SJCRH30 (cell line): ENCODE measurements around the gene KCNF1. TPM values are rescaled to one million over a fixed set of nuclear protein-coding genes. Genes with fewer than 3 reads are reported as not detected.

Source experiments
- DNase-seq, 2 experiments: peaks; one replicate each; pipeline ENCODE4 v3.0.0-alpha.2; 2015 to 2020
- H3K27ac ChIP-seq: fragments of 250-450 bp; sonication (Bioruptor Pico); 2 replicates; pipeline ENCODE4 v1.5.1; 2020; ENCODE audit warnings: mild to moderate bottlenecking, moderate library complexity
- H3K27me3 ChIP-seq: fragments of 250-450 bp; sonication (Bioruptor Pico); 2 replicates; pipeline ENCODE4 v1.5.1; 2020; ENCODE audit warnings: mild to moderate bottlenecking, moderate library complexity
- H3K36me3 ChIP-seq: fragments of 250-450 bp; sonication (Bioruptor Pico); 2 replicates; pipeline ENCODE4 v1.5.1; 2020; ENCODE audit warnings: mild to moderate bottlenecking, moderate library complexity
- H3K4me1 ChIP-seq: fragments of 250-450 bp; sonication (Bioruptor Pico); 2 replicates; pipeline ENCODE4 v1.5.1; 2020; ENCODE audit warnings: mild to moderate bottlenecking, moderate library complexity
- H3K4me3 ChIP-seq: fragments of 250-450 bp; sonication (Bioruptor Pico); 2 replicates; pipeline ENCODE4 v1.5.1; 2020; ENCODE audit warnings: mild to moderate bottlenecking, moderate library complexity
- H3K9me3 ChIP-seq: fragments of 250-450 bp; sonication (Bioruptor Pico); replicated peaks from 2 replicates; pipeline ENCODE4 v1.5.1; 2020; ENCODE audit warnings: mild to moderate bottlenecking, moderate library complexity
- total RNA-seq: library from RNA; depleted of rRNA; stranded (reverse); fragments of >200 nt; shearing (Covaris generic); gene quantifications from 2 replicates; pipeline ENCODE4 v1.2.3, GENCODE V29; 2014

The KCNF1 gene
- total RNA-seq, 1 experiment from 2014 or later = 0.42 TPM

DNA sequence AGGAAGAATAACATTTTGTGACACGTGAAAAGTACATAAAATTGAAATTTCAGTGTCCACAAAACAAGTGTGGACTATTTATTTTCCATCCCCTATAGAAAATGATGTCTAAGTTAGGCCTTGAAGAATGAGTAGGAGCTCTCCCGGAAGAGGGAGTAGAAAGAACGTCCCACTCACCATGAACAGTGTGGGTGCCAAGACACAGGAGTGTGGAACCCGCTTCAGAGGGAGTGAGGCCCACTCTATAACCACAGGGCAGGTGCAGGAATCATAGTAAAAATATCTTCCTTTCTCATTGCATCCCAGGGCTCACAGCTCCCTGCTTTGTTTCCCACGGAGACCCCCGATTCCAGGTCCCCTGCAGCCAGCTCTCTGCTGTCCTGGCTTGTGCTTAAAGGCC lies 5.2 kb downstream of the KCNF1 start:
- Histone ChIP-seq H3K27ac (no peak overlapping the region), H3K4me1 (no peaks in the 10 kb centered on the region), H3K27me3 (no peaks in the 10 kb centered on the region), H3K9me3 (no peaks in the 10 kb centered on the region), H3K36me3 (no peaks in the 10 kb centered on the region), H3K4me3 (no peak overlapping the region)
- no peak for DNase-seq

DNA sequence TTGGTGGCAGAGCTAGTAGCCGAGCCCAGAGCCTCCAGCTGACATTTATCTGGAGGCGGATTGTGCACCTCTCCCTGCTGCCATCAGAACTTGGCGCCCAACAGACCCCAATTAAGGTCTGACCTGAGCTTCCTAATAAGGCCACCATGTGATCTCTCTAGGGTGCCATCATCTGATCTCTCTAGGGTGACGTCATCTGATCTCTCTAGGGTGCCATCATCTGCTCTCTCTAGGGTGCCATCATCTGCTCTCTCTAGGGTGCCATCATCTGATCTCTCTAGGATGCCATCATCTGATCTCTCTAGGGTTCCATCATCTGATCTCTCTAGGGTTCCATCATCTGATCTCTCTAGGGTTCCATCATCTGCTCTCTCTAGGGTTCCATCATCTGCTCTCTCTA lies 6.2 kb downstream of the KCNF1 start:
- Histone ChIP-seq H3K4me3 (no peak overlapping the region), H3K36me3 (no peaks in the 10 kb centered on the region), H3K9me3 (no peaks in the 10 kb centered on the region), H3K27me3 (0 out of 2 replicates have a peak, but pooled peaks cover 1% of the 10 kb centered on the region), H3K4me1 (no peaks in the 10 kb centered on the region), H3K27ac (no peak overlapping the region)
- DNase-seq = no peak

DNA sequence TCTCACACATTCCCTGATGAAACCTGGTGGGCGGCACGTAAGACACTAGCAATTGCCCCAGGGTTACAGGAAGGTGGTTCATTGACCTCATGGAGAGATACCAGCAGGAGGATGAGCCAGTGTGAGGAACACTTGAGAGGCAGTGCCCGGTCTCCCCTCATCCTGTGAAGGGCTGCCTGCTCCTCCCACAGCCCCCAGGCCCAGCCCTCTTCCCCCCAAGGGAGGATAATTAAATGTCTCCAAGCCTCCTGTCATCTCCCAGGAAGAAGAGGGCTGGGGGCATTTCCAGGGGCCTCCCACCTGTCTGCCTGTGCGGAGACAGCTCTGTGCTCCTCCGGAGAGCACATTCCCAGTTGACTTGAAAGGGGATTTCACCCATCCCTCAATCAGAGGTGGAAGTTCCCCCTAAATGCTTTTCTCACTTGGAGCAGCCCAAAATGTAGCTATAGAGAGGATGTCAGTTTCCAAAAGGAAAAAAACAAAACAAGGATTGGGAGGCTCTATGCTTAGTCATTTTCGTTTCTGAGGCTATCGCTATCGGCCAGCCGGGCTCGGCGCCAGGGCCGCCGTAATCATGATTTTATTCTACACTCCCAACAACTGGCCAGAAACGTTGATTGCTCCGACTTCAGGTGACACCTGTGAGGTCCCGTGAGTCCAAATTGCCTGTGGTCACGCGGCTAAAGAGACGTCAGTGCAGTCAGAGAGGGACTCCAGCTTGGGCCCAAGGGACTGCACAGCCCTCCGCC lies 7.1 kb downstream of the KCNF1 start:
- H3K27ac ChIP-seq = no peak overlapping the region
- H3K36me3 ChIP-seq = no peaks in the 10 kb centered on the region
- DNase-seq = no peak
- no peak overlapping the region for H3K4me3 ChIP-seq
- H3K27me3 ChIP-seq = 0 out of 2 replicates have a peak, but pooled peaks cover 5% of the 10 kb centered on the region
- no peaks in the 10 kb centered on the region for H3K4me1 ChIP-seq
- no peaks in the 10 kb centered on the region for H3K9me3 ChIP-seq

DNA sequence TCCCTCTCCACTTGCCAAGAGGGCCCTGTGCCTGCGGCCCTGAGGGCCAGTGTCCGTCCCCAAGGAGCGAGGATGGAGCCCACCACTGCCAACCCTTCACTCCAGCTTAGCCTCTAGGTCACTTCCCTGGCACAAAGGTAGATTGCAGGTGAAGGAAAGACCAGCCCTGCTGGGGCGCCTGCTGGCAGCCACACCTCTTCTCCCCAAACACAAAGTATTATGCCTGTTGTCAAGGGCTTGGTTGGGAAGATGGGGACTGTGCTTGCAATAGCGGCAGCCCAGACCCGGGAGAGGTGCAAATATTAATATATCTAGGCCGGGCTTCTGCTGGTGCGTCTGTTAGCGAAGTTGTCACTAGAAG lies 7.7 kb downstream of the KCNF1 start:
- Histone ChIP-seq H3K36me3 (no peaks in the 10 kb centered on the region), H3K27ac (no peak overlapping the region), H3K4me1 (no peaks in the 10 kb centered on the region), H3K4me3 (no peak overlapping the region), H3K27me3 (0 out of 2 replicates have a peak, but pooled peaks cover 5% of the 10 kb centered on the region), H3K9me3 (no peaks in the 10 kb centered on the region)
- no peak for DNase-seq

DNA sequence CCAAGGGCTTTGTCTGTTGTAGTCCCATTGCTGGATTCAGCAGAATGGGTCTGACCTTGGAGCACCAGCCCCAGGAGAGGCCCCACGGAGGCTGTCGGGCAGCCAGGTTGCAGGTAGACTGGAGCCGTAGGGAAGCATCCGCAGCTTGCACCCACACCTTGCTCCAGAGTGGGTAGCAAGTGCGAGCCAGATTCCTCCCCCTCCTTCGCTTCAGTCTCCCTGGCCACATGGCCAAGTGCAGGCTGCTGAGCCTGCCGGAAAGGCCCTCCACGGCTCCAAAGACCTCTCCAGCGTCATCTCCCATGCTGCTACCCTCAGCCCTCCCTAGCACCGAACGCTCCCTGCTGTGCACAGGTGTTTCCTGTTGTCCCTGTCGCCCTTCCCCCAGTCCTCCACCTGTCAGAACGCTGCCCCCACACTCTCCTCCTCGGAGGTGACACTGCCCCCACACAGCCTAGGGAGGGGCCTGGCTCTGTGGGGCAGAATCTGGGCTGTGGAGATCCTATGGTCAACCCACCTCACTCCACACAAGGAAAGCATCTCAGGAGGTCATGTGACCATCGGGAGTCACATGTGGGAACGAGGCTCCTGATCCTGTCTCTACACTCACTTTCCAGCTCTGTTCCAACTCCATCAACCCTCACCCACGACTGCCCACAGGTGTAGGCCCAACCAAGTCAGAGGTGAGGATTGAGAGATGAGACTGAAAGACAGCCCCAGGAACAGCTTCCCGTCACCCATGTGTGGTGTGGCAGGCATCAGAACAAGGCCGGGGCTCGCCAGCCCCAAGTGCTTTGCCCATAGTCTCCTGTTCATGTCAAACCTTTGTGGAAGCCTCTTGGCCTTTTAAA lies 8.3 kb downstream of the KCNF1 start:
- no peaks in the 10 kb centered on the region for H3K36me3 ChIP-seq
- 0 out of 2 replicates have a peak, but pooled peaks cover 5% of the 10 kb centered on the region for H3K27me3 ChIP-seq
- no peaks in the 10 kb centered on the region for H3K4me1 ChIP-seq
- H3K27ac ChIP-seq = no peak overlapping the region
- no peaks in the 10 kb centered on the region for H3K9me3 ChIP-seq
- no peak for DNase-seq
- H3K4me3 ChIP-seq = no peak overlapping the region

DNA sequence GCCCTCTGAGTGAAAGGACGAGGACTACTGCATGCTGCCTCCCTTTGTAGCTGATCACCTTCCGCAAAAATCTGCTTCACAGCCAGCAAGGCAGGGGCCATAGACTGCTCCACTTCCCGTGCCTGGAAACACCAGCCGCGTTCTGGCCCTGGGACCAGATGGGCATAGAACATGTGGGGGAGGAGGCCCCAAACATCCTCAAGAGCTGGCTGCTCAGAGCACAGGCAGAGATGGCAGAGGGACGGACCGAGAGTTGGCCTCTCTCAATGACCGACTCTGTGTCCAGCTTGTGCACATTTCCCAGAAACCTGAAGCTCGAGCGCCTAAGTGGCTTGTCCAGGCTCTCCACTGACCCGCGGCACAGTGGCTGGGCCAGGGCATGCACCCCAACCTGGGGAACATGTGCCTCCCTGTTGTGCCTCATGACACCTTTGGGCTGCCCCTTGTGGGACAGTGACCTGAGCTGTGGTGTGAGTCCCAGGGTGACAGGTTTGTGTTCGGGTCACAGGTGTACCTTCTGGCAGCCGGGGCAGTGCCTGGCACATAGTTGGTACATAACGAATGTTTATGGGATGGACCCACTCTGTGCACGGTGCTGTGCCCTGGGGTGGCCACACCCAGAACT lies 9.1 kb downstream of the KCNF1 start:
- H3K27me3 ChIP-seq = 0 out of 2 replicates have a peak, but pooled peaks cover 5% of the 10 kb centered on the region
- no peaks in the 10 kb centered on the region for H3K4me1 ChIP-seq
- H3K4me3 ChIP-seq = no peak overlapping the region
- DNase-seq = no peak
- H3K9me3 ChIP-seq = no peaks in the 10 kb centered on the region
- H3K36me3 ChIP-seq = no peaks in the 10 kb centered on the region
- no peak overlapping the region for H3K27ac ChIP-seq

DNA sequence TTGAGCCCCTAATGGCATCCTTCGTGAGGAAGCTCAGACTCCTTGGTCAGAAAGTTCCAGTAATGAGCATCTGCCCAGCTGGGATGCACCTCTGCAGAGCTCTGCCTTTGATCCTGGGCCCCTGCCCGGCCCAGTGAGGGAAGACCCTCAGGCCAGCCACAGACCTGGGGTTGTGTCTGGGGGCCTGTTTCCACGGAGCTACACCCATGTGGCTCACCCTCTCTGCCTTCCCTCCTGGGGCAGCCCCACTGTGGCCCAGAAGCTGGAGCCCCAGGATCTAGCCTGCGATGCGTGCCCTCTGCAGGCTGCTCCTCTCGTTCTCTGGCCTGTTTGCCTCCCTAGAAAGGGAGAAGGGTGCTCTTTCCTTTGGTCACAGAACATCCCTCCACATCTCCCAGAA lies 9.8 kb downstream of the KCNF1 start:
- Histone ChIP-seq H3K36me3 (no peaks in the 10 kb centered on the region), H3K9me3 (no peaks in the 10 kb centered on the region), H3K4me1 (no peaks in the 10 kb centered on the region), H3K27me3 (0 out of 2 replicates have a peak, but pooled peaks cover 5% of the 10 kb centered on the region), H3K27ac (no peak overlapping the region), H3K4me3 (no peak overlapping the region)
- no peak for DNase-seq

DNA sequence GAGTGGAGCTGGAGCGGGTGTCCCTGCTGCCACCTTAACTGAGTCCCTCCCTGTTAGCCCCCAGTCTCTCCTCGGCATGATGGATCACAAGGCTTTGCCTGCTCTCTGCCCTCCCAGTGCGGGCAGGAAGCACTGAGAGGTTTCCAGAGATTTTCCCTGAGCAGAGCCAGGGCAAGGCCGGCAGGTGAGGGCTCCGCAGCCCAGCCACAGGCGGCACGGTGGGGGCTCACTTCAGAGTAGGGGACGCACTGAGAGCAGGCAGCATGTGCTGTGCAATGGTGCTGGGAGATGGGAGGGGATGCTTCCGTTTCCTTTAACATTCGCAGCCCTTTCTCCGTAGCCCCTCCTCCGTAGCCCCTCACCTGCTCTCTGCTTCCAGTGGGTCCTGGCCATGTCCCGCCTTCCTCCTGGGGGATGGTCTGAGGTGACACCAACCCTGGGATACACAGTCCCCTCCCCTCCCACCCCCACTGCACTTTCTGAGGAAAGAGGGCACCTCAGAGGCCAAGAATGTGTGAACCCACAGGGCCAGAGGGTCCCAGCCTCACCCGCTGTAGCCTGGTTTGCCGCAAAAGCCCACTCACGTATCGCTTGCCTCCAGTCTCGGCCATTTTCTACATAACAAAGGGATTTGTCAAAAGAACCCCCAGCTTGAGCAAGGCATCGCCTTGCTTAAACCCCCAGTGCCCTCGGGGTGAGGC lies 10.7 kb downstream of the KCNF1 start:
- no peaks in the 10 kb centered on the region for H3K4me1 ChIP-seq
- H3K9me3 ChIP-seq = no peaks in the 10 kb centered on the region
- no peak overlapping the region for H3K27ac ChIP-seq
- H3K4me3 ChIP-seq = no peak overlapping the region
- DNase-seq = no peak
- no peaks in the 10 kb centered on the region for H3K36me3 ChIP-seq
- H3K27me3 ChIP-seq = 0 out of 2 replicates have a peak, but pooled peaks cover 5% of the 10 kb centered on the region

DNA sequence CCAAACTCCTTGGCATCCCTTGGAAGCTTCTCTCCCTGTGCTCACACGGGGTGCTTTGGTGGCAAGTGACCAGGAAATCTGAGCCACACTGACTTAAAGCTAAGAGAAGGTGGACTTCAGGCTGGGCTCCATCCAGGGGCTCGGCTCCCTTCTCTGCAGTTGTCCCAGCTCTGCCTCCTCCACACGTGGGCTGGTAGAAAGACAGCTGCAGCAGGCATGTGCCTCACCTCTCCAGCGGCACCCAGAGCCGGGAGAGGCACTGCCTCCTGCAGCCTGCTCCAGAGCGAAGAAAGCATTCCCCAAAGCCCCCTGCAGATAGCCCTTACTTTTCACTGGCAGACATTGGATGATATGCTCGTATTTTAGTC lies 11.3 kb downstream of the KCNF1 start:
- DNase-seq = no peak
- Histone ChIP-seq H3K4me3 (no peak overlapping the region), H3K9me3 (no peaks in the 10 kb centered on the region), H3K27me3 (0 out of 2 replicates have a peak, but pooled peaks cover 5% of the 10 kb centered on the region), H3K27ac (no peak overlapping the region), H3K36me3 (no peaks in the 10 kb centered on the region), H3K4me1 (no peaks in the 10 kb centered on the region)

DNA sequence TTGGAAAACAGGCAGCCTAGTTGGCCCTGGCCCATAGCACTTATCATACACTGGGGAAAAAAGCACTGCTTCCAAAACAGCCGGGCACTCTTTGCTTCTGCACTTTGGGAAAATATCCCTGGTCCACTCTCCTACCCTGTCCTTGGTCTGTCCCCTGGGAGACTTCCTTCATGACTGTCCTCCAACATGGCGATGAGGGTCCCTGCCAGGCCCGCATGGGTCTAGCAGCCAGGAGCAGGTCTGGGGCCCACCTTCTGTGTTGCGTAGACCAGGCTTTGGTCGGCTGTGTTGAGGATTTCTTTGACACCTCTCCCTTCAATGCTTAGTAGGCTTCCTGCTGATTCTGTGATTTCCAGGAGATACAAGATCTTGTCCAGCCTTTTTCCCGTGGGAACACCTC lies 12.2 kb downstream of the KCNF1 start:
- Histone ChIP-seq H3K27ac (no peak overlapping the region), H3K36me3 (no peaks in the 10 kb centered on the region), H3K9me3 (no peaks in the 10 kb centered on the region), H3K27me3 (0 out of 2 replicates have a peak, but pooled peaks cover 5% of the 10 kb centered on the region), H3K4me1 (no peaks in the 10 kb centered on the region), H3K4me3 (no peak overlapping the region)
- DNase-seq = no peak

DNA sequence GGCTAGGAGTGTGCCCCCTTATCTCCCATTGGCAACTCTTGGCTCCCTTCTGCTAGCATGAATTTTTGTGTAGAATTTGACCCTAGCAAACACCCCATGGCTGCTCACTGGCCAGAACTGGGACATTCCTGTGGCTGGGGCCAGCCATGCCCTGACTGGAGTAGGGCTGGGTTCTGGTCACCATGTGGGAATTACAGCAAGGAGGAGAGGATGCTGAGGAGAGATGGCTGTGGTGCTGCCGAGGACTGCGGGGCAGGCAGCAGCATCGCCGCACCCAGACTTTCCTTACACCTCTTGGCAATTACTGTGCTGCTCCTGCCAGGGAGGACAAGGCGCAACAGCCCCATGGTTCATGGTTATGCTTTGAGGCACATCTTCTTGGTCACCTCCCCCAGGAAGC lies 12.7 kb downstream of the KCNF1 start:
- no peaks in the 10 kb centered on the region for H3K36me3 ChIP-seq
- H3K9me3 ChIP-seq = no peaks in the 10 kb centered on the region
- 0 out of 2 replicates have a peak, but pooled peaks cover 5% of the 10 kb centered on the region for H3K27me3 ChIP-seq
- H3K27ac ChIP-seq = no peak overlapping the region
- H3K4me1 ChIP-seq = no peaks in the 10 kb centered on the region
- no peak for DNase-seq
- H3K4me3 ChIP-seq = no peak overlapping the region

DNA sequence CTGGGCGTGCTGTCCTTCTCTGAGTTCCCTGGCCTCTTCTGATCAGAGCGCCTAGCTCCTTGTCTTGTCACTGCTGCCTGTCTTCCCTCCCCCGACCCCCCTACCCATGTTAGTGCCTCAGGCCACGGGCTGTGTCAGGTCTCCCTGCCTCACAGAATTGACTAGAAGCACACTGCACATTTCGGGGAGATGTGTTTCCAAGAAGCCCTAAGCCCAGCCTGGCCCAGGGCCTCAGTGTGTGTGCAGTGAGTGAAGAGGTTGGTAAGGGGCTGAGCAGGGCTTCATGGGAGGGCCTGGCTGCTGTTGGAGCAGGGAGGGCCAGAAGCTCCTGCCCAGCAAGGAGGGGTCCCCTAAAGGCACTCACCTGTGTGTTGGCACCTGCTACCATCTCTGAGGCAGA lies 13.1 kb downstream of the KCNF1 start:
- no peaks in the 10 kb centered on the region for H3K36me3 ChIP-seq
- no peak for DNase-seq
- no peak overlapping the region for H3K27ac ChIP-seq
- peaks cover 5% of the 10 kb centered on the region; the same call in 1 of the 2 replicates for H3K27me3 ChIP-seq
- no peaks in the 10 kb centered on the region for H3K9me3 ChIP-seq
- no peaks in the 10 kb centered on the region for H3K4me1 ChIP-seq
- no peak overlapping the region for H3K4me3 ChIP-seq

DNA sequence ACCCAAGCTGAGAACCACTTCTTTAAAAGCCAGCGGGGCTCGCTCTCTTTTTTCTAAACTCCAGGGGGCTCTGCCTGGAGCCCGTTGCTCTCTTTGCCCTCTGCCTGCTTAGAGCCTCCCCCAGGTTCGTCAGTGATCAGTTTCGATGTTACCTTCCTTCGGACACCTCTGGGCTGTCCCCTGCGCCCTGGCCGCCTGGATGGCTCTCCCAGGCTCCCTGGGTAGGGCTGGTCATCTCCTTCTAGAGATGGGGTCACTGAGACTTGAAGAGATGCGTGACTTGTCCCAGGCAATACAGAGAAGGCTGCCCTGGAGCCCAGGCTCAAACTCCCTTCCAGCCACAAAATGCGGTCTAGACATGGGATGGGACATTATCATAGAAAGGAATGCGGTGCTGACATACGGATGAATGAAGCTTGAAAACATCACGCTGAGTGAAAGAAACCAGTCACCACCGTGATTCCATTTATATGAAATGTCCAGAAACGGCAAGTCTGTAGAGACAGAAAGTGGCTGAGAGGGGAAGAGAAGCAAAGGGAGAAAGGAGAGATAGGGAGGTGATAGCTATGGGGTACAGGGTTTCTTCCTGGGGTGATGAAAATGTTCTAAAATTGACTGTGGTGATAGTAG lies 14.6 kb downstream of the KCNF1 start:
- Histone ChIP-seq H3K4me3 (no peak overlapping the region), H3K36me3 (no peaks in the 10 kb centered on the region), H3K9me3 (no peaks in the 10 kb centered on the region), H3K27ac (no peak overlapping the region), H3K4me1 (no peaks in the 10 kb centered on the region), H3K27me3 (peaks cover 5% of the 10 kb centered on the region; the same call in 1 of the 2 replicates)
- no peak for DNase-seq
